Pons (tissue), 1 donor: ENCODE data around the gene HS3ST5.
"Not testable (repeated sequence)": the region's sequence is repeated elsewhere in the genome, so short reads cannot be mapped to it uniquely, and the experiment has no call there.

Experiments
- DNase-seq: peaks from one replicate; pipeline ENCODE4 v3.0.0-alpha.2; 2016; ENCODE audit warnings: low spot score

Gene HS3ST5

GRCh38 chr6:114151064-114151690, 191.6 kb downstream of the HS3ST5 start:
- peak; percentile 54 for DNase-seq

GRCh38 chr6:114149182-114149581, 193.6 kb downstream of the HS3ST5 start:
- not testable (repeated sequence) for DNase-seq

GRCh38 chr6:114144887-114145851, 197.7 kb downstream of the HS3ST5 start:
- no peak for DNase-seq

- no peak for DNase-seq
Observed at GRCh38 chr6:114142258-114142657, 200.6 kb downstream of the HS3ST5 start.

GRCh38 chr6:114140416-114140815, 202.4 kb downstream of the HS3ST5 start:
- no peak for DNase-seq

- DNase-seq: no peak
Observed at GRCh38 chr6:114138577-114139248, 204.1 kb downstream of the HS3ST5 start.

- DNase-seq: no peak
Observed at GRCh38 chr6:114135363-114135971, 207.4 kb downstream of the HS3ST5 start.

- no peak for DNase-seq
Observed at GRCh38 chr6:114133816-114134215, 209.0 kb downstream of the HS3ST5 start.

- DNase-seq: no peak
Observed at GRCh38 chr6:114131945-114132344, 210.9 kb downstream of the HS3ST5 start.

- DNase-seq: no peak
Observed at GRCh38 chr6:114125576-114125975, 217.2 kb downstream of the HS3ST5 start.

- no peak for DNase-seq
Observed at GRCh38 chr6:114121913-114122662, 220.7 kb downstream of the HS3ST5 start.

GRCh38 chr6:114119056-114119455, 223.8 kb downstream of the HS3ST5 start:
- DNase-seq: no peak

- DNase-seq: no peak
Observed at GRCh38 chr6:114115652-114116051, 227.2 kb downstream of the HS3ST5 start.

GRCh38 chr6:114108119-114109002, 234.5 kb downstream of the HS3ST5 start:
- DNase-seq: peak; percentile 93

- no peak for DNase-seq
Observed at GRCh38 chr6:114106020-114106419, 236.8 kb downstream of the HS3ST5 start.

- no peak for DNase-seq
Observed at GRCh38 chr6:114101255-114101654, 241.6 kb downstream of the HS3ST5 start.

GRCh38 chr6:114100215-114100994, 242.4 kb downstream of the HS3ST5 start:
- no peak for DNase-seq

- DNase-seq: peak; percentile 73
Observed at GRCh38 chr6:114096561-114097172, 246.2 kb downstream of the HS3ST5 start.

- no peak for DNase-seq
Observed at GRCh38 chr6:114092943-114093342, 249.9 kb downstream of the HS3ST5 start.
